K562 (cell line): ENCODE measurements around the gene PCBP4. TPM values are rescaled to one million over a fixed set of nuclear protein-coding genes. Genes with fewer than 3 reads are reported as not detected.

ENCODE experiments used
- ATAC-seq: fragments of 200-7000 bp; cut with Tn5 transposase; 3 replicates; pipeline ENCODE4 v1.9.1; 2020; ENCODE audit warnings: moderate library complexity
- BruUV-seq: library from RNA; stranded (reverse); fragments of 400-500 nt; replicated peaks from 2 replicates; lab custom pipeline; 2021; lab: Mats Ljungman, UMichigan
- CTCF ChIA-PET: fragments of 300-600 bp; formaldehyde crosslinking; extraction: SDS; loops from one replicate; lab custom pipeline; 2021; ENCODE audit warnings: low intra/inter-chr PET ratio; lab: Yijun Ruan, JAX
- POLR2A ChIA-PET: fragments of 300-600, 350-650 bp; sonication (Branson Sonifier 250); formaldehyde crosslinking; extraction: SDS; loops from one replicate; lab custom pipeline; 2021; ENCODE audit warnings: antibody characterized with exemption, inconsistent platforms; lab: Yijun Ruan, JAX
- DNase-seq, 4 experiments: peaks; one replicate each; pipeline versions ENCODE4 v3.0.0 to v3.0.0-alpha.2; 2011 to 2018; ENCODE audit warnings: low spot score in 3 of 4, mixed read lengths in 3 of 4; ENCODE audit errors: extremely low read depth in 1 of 4
- FAIRE-seq: peaks from 2 replicates; lab custom pipeline; 2011; peaks lifted over from hg19 to GRCh38; lab: Jason Lieb, UNC
- H2AFZ ChIP-seq: 2 replicates; pipeline ENCODE4 v1.6.0; 2011; ENCODE audit warnings: low read depth, low read length, control low read depth, inconsistent platforms
- H3K27ac ChIP-seq: fragments of 200-600 bp; 3 replicates; pipeline ENCODE4 v1.8.0; 2011; ENCODE audit warnings: low read depth, mild to moderate bottlenecking, control low read depth, inconsistent platforms, low read length, moderate library complexity, mixed read lengths; ENCODE audit errors: extremely low read depth
- H3K27me3 ChIP-seq, 2 experiments: fragments of 300-600 bp in 1 of 2; 2 replicates in 1 of 2; 3 replicates in 1 of 2; pipeline versions ENCODE4 v1.6.0 to v1.8.0; 2011; ENCODE audit warnings: inconsistent platforms in 2 of 2, low read length in 2 of 2, mild to moderate bottlenecking in 1 of 2, mixed read lengths in 1 of 2, moderate library complexity in 1 of 2; ENCODE audit not compliant: control insufficient read depth in 2 of 2, insufficient read depth in 2 of 2
- H3K36me3 ChIP-seq: fragments of 300-600 bp; 3 replicates; pipeline ENCODE4 v1.8.0; 2011; ENCODE audit warnings: mild to moderate bottlenecking, low read length, inconsistent platforms; ENCODE audit not compliant: control insufficient read depth, insufficient read depth
- H3K4me1 ChIP-seq, 2 experiments: fragments of 200-600 bp in 1 of 2; replicated peaks in 1 of 2; 2 replicates in 1 of 2; 3 replicates in 1 of 2; pipeline versions ENCODE4 v1.5.1 to v1.8.0; 2011; ENCODE audit warnings: inconsistent platforms in 2 of 2, low read length in 2 of 2, mild to moderate bottlenecking in 1 of 2, mixed read lengths in 1 of 2, moderate library complexity in 1 of 2; ENCODE audit not compliant: control insufficient read depth in 2 of 2, insufficient read depth in 2 of 2
- H3K4me2 ChIP-seq: 2 replicates; pipeline ENCODE4 v1.6.1; 2011; ENCODE audit warnings: low read length, control low read depth, inconsistent platforms, mixed read lengths; ENCODE audit not compliant: insufficient read depth
- H3K4me3 ChIP-seq: fragments of 200-600 bp; sonication (generic), shearing (Covaris generic); 2 replicates; pipeline ENCODE4 v1.5.1; 2016; ENCODE audit warnings: control low read depth, inconsistent platforms
- H3K79me2 ChIP-seq: fragments of 200-600 bp; 3 replicates; pipeline ENCODE4 v1.8.0; 2011; ENCODE audit warnings: low read length, inconsistent platforms; ENCODE audit not compliant: control insufficient read depth, insufficient read depth
- H3K9ac ChIP-seq, 2 experiments: 2 replicates each; pipeline versions ENCODE4 v1.6.0 to v1.6.1; 2011; ENCODE audit warnings: low read depth in 2 of 2, low read length in 2 of 2, control low read depth in 1 of 2, inconsistent platforms in 1 of 2, mild to moderate bottlenecking in 1 of 2, mixed read lengths in 1 of 2; ENCODE audit not compliant: insufficient read depth in 1 of 2
- H3K9me1 ChIP-seq: one replicate; pipeline ENCODE4 v1.6.0; 2011; ENCODE audit warnings: inconsistent platforms, mild to moderate bottlenecking, low read length, moderate library complexity; ENCODE audit not compliant: control insufficient read depth, insufficient read depth
- H3K9me3 ChIP-seq: replicated peaks from 2 replicates; pipeline ENCODE4 v1.5.1; 2011; ENCODE audit warnings: low read depth, low read length, inconsistent platforms; ENCODE audit not compliant: control insufficient read depth, insufficient read depth
- H4K20me1 ChIP-seq: replicated peaks from 2 replicates; pipeline ENCODE4 v1.6.1; 2011; ENCODE audit warnings: low read length, inconsistent platforms, mixed read lengths; ENCODE audit not compliant: control insufficient read depth, insufficient read depth
- FUS ChIP-seq: fragments of 200-400 bp; formaldehyde crosslinking; optimal IDR thresholded peaks from 2 replicates; pipeline ENCODE3; 2017; ENCODE audit warnings: low read depth, low read length
- GABPB1 ChIP-seq: sonication (generic); formaldehyde crosslinking; IDR thresholded peaks from 2 replicates; pipeline ENCODE4 v1.8.0; 2022; ENCODE audit warnings: mild to moderate bottlenecking, missing genetic modification reagents
- HBP1 ChIP-seq: fragments of 450-650 bp; formaldehyde crosslinking; IDR thresholded peaks from 2 replicates; pipeline ENCODE4 v1.4.0; 2022; ENCODE audit warnings: missing genetic modification characterization
- MEF2A ChIP-seq: IDR thresholded peaks from 2 replicates; pipeline ENCODE4 v1.6.1; 2011; ENCODE audit warnings: low read depth, mild to moderate bottlenecking, low read length, moderate library complexity; ENCODE audit not compliant: control insufficient read depth
- MTA1 ChIP-seq: fragments of 450-650 bp; IDR thresholded peaks from 2 replicates; pipeline ENCODE4 v1.6.1; 2017; ENCODE audit warnings: borderline replicate concordance
- POLR2A ChIP-seq: fragments of 450-650 bp; conservative IDR thresholded peaks from 2 replicates; pipeline ENCODE4 v1.6.1; 2016
- POLR2AphosphoS5 ChIP-seq: IDR thresholded peaks from 2 replicates; pipeline ENCODE4 v1.6.1; 2011; ENCODE audit warnings: mild to moderate bottlenecking, low read depth, low read length, moderate library complexity; ENCODE audit not compliant: control insufficient read depth, insufficient read depth
- POLR2G ChIP-seq: fragments of 200-400 bp; formaldehyde crosslinking; IDR thresholded peaks from 2 replicates; pipeline ENCODE4 v1.6.1; 2017; ENCODE audit warnings: low read depth, mild to moderate bottlenecking, antibody characterized with exemption, low read length, moderate library complexity
- SMAD4 ChIP-seq: fragments of 250-450 bp; sonication (Bioruptor Pico); conservative IDR thresholded peaks from 2 replicates; pipeline ENCODE4 v1.8.0; 2021; ENCODE audit warnings: inconsistent platforms, mild to moderate bottlenecking, moderate library complexity
- U2AF1 ChIP-seq: fragments of 200-400 bp; formaldehyde crosslinking; optimal IDR thresholded peaks from 2 replicates; pipeline ENCODE3; 2017; ENCODE audit warnings: mild to moderate bottlenecking, low read depth, low read length, moderate library complexity
- ZNF316 ChIP-seq: fragments of 450-650 bp; IDR thresholded peaks from 2 replicates; pipeline ENCODE4 v1.6.1; 2016
- WGBS: fragments of 100-300 bp; shearing (Covaris generic); methylation state at CpG from one replicate; pipeline ENCODE4 v1.1.6; 2016; ENCODE audit warnings: low coverage, mixed read lengths; ENCODE audit not compliant: insufficient coverage; ENCODE audit errors: missing lambda C conversion rate; 5-methylcytosine and 5-hydroxymethylcytosine counted together
- in situ Hi-C: fragments of 300-500 bp; cut with MboI; formaldehyde crosslinking; loops from 4 replicates; pipeline ENCODE4 v1.15.0; 2018; ENCODE audit warnings: inconsistent platforms, mixed read lengths
- intact Hi-C: fragments of 100-400 bp; cut with micrococcal nuclease; formaldehyde crosslinking; loops from 2 replicates; pipeline ENCODE4 v1.14.2; 2022
- polyA plus RNA-seq, 8 experiments: library from polyadenylated mRNA; depleted of rRNA in 4 of 8; stranded (reverse) in 5 of 8; unstranded in 3 of 8; fragments of >200 nt; fragmentation: Nextera tagmentation in 2 of 8; fragmentation: Illumina TruSeq in 1 of 8; extraction: Ambion mirVana in 2 of 8; extraction: Trizol in 1 of 8; gene quantifications; 2 replicates each; pipeline versions ENCODE4 v1.2.1 to v1.2.3, GENCODE V29; 2011 to 2014; ENCODE audit warnings: inconsistent platforms in 1 of 8, missing spikeins in 1 of 8
- total RNA-seq, 7 experiments: library from RNA; depleted of rRNA in 6 of 7; stranded (reverse); fragments of >200 nt in 6 of 7; fragmentation: Illumina TruSeq in 2 of 7; extraction: Trizol in 2 of 7; gene quantifications; 2 replicates each; pipeline versions ENCODE4 v1.2.1 to v1.2.3, GENCODE V29; 2011 to 2021; ENCODE audit warnings: low replicate concordance in 1 of 7
- TF ChIP-seq, protein P1 (sequence below): fragments of 200-800 bp; sonication (Bioruptor generic); IDR thresholded peaks from 2 replicates; pipeline ENCODE4 v1.6.1; 2017; ENCODE audit warnings: missing genetic modification characterization, missing compliant biosample characterization
- TF ChIP-seq, protein P2 (sequence below): fragments of 450-650 bp; IDR thresholded peaks from 2 replicates; pipeline ENCODE4 v1.6.1; 2016; ENCODE audit warnings: antibody characterized with exemption

PCBP4 gene
- total and polyA plus RNA-seq, 9 of the 15 experiments (the other 6 are each of a cell fraction or from before 2014, with no cell fraction given), result 0.06 to 5.8 (median 2.6) TPM

DNA sequence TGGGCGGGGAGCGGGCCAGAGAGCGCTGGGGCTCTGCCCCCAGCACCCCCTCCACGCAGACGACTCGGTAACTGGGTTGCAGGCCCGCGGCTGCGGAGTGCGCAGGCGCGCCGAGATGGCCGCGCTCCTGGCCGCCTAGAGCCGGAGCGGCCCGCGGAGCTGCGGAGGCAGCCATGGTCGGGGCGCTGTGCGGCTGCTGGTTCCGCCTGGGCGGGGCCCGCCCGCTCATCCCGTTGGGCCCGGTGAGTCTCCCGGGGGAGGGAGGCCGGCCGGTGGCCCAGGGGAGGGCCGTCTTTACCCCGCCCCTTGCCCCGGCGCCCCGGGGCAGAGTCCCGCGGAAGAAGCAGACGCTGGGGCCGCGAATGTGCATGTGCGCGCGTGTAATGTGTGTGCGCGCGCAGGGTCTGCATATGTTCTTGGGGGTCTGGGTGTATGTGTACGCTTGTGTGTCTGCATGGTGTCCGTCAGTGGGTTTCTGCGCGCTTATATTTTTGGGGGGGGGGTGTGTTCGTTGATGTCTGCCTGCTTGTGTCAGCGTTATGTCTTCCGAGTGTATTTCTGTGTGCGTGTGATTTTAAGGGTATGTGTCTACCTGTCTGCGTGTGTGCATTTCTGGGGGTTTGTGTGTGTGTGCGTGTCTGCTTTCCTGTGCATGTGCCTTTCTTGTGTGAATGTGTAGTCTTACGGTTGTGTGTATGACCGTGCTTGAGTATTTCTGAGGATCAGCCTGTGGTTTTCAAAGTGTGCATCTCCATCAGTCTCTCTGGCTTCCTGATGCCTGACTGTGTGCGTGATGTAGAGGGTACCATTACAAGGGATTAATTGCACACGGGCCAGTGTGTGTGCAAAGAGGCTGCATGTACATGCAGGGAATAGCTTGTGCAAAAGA is 8.0 kb upstream of the PCBP4 start, which contains the start of gene ABHD14A:
Gene ABHD14A (plus strand): TSS at position 102 of the 889 bp plus-strand sequence. CDS start 72 bp downstream, at position 174.
- DNase-seq, result peak; percentile 75 to 79 (median 76)
- H3K9ac ChIP-seq, result peak within 1 kb of the TSS; percentile 84 to 99
- CTCF ChIA-PET, result no interaction called here
- no peaks in the 10 kb centered on the region for H3K27me3 ChIP-seq
- H3K4me2 ChIP-seq, result peak within 1 kb of the TSS; percentile 92
- POLR2A ChIA-PET, result interaction anchor here (0.6 to 3.6 kb wide), 4 partner anchors 8 to 21 kb away, joined by 3 to 27 read pairs (median 12); partner anchors contain the start of genes ACY1 and RPL29
- peak; percentile 85 for ATAC-seq
- 0 out of 2 replicates have a peak, but pooled peaks cover 1% of the 10 kb centered on the region for H4K20me1 ChIP-seq
- peaks cover 21% of the 10 kb centered on the region; the same call in 1 of the 3 replicates for H3K36me3 ChIP-seq
- in situ Hi-C loops (no loop called here), intact Hi-C loops (loop anchor here (1.0 kb wide), 1 partner anchor 33 kb away; the partner anchor contains the start of gene PARP3)
- H3K4me1 ChIP-seq, result peaks cover 24 to 55% of the 10 kb centered on the region in 2 experiments
- peak within 1 kb of the TSS; percentile 98 for H3K27ac ChIP-seq
- no peaks in the 10 kb centered on the region for H3K9me1 ChIP-seq
- 2% methylated on average over 40 of the region's 63 CpGs for WGBS
- H3K79me2 ChIP-seq, result peaks cover 45% of the 10 kb centered on the region
- H2AFZ ChIP-seq, result peak within 1 kb of the TSS; percentile 88
- peak; percentile 71 for FAIRE-seq
- no peaks in the 10 kb centered on the region for H3K9me3 ChIP-seq
- H3K4me3 ChIP-seq, result peak within 1 kb of the TSS; percentile 62
- TSS peak; percentile 88 for BruUV-seq
- TF ChIP-seq MEF2A (no peak), MTA1 (no peak), POLR2AphosphoS5 (no peak), GABPB1 (CRISPR knock-in tag) (no peak), ZNF316 (peak; percentile 19; the same call in 1 of the 2 replicates), FUS (no peak), U2AF1 (no peak), POLR2G (peak; percentile 92), HBP1 (CRISPR knock-in tag) (peak; percentile 81; the same call in 1 of the 2 replicates), POLR2A (peak; percentile 70), SMAD4 (CRISPR knock-in tag) (peak; percentile 21)
- TF ChIP-seq, protein P1, sequence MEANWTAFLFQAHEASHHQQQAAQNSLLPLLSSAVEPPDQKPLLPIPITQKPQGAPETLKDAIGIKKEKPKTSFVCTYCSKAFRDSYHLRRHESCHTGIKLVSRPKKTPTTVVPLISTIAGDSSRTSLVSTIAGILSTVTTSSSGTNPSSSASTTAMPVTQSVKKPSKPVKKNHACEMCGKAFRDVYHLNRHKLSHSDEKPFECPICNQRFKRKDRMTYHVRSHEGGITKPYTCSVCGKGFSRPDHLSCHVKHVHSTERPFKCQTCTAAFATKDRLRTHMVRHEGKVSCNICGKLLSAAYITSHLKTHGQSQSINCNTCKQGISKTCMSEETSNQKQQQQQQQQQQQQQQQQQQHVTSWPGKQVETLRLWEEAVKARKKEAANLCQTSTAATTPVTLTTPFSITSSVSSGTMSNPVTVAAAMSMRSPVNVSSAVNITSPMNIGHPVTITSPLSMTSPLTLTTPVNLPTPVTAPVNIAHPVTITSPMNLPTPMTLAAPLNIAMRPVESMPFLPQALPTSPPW, result peak; percentile 61; the same call in 1 of the 2 replicates
- TF ChIP-seq, protein P2, sequence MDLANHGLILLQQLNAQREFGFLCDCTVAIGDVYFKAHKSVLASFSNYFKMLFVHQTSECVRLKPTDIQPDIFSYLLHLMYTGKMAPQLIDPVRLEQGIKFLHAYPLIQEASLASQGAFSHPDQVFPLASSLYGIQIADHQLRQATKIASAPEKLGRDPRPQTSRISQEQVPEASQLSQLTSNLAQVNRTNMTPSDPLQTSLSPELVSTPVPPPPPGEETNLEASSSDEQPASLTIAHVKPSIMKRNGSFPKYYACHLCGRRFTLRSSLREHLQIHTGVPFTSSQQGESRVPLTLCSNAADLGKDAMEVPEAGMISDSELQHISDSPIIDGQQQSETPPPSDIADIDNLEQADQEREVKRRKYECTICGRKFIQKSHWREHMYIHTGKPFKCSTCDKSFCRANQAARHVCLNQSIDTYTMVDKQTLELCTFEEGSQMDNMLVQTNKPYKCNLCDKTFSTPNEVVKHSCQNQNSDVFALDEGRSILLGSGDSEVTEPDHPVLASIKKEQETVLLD, result peak; percentile 35; the same call in 1 of the 2 replicates
